SKM-1 (cell line): ENCODE measurements around the gene SYTL1.

Experiments used
- DNase-seq: peaks from one replicate; lab custom pipeline; 2025; ENCODE audit not compliant: unreplicated experiment; lab: John Stamatoyannopoulos, UW

SYTL1 gene

GRCh38 chr1:27318136-27318535 lies 23.7 kb upstream of the SYTL1 start:
- DNase-seq: no peak

DNA sequence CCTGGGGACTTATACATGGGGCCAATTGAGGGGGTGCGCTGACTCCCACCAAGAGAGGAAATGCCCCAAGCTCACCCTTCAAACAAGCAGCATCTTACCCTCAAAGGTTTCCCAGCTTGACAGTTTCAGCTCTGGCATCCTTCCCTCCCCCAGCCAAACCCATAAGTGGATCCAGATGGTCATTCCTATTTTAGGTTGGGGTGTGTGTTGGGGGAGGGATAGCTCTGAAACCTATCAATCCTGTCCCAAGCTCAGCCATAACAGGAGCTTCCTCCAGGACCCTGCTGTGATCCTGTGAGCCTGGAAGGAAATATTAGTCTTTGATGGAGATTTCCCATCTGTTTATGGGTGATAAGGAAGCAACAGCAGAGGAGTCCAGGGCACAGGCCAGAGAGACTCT lies 23.2 kb upstream of the SYTL1 start:
- DNase-seq: no peak

GRCh38 chr1:27321813-27322568 lies 19.8 kb upstream of the SYTL1 start, which contains the start of gene TMEM222:
Gene TMEM222, plus strand, starts transcription at chr1:27322163. Its CDS starts 35 bp downstream, at chr1:27322198.
- peak; percentile 92 for DNase-seq

GRCh38 chr1:27322569-27323240 lies 19.1 kb upstream of the SYTL1 start:
- DNase-seq: no peak

DNA sequence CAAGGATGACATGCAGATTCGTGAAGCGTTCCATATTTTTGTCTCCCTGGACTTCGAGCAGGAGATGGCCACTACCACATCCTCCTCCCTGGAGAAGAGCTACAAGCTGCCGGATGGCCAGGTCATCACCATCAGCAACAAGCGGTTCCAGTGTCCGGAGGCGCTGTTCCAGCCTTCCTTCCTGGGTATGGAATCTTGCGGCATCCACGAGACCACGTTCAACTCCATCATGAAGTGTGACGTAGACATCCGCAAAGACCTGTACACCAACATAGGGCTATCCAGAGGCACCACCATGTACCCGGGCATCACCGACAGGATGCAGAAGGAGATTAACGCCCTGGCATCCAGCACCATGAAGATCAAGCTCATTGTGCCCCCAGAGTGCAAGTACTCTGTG lies 16.5 kb upstream of the SYTL1 start:
- DNase-seq: no peak

GRCh38 chr1:27327964-27328363 lies 13.9 kb upstream of the SYTL1 start:
- DNase-seq: no peak

- no peak for DNase-seq
Observed at GRCh38 chr1:27330786-27331185, 11.0 kb upstream of the SYTL1 start.

GRCh38 chr1:27331426-27331825 lies 10.4 kb upstream of the SYTL1 start:
- no peak for DNase-seq

- DNase-seq: no peak
Observed at GRCh38 chr1:27331922-27332321, 9.9 kb upstream of the SYTL1 start.

- DNase-seq: peak; percentile 23
Observed at GRCh38 chr1:27332536-27333281, 9.1 kb upstream of the SYTL1 start.

DNA sequence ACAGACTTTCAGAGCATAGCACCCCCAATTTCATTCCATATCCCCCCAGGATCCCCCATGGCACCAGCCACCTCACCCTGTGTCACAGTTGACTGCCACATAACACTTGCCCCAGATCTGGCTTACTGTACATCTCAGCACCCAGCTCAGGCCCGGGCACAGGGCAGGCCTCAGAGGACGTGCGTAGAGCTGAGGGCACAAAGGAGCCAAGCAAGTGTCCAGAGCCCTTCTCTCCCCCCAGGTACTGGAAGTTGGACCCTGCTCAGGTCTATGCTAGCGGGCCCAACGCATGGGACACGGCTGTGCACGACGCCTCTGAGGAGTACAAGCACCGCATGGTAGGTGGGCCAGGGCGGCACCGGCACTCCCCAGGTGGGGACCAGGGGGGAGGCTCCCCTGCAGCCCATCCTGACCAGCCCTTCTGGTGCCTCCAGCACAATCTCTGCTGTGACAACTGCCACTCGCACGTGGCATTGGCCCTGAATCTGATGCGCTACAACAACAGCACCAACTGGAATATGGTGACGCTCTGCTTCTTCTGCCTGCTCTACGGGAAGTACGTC lies 8.0 kb upstream of the SYTL1 start:
- DNase-seq: no peak

DNA sequence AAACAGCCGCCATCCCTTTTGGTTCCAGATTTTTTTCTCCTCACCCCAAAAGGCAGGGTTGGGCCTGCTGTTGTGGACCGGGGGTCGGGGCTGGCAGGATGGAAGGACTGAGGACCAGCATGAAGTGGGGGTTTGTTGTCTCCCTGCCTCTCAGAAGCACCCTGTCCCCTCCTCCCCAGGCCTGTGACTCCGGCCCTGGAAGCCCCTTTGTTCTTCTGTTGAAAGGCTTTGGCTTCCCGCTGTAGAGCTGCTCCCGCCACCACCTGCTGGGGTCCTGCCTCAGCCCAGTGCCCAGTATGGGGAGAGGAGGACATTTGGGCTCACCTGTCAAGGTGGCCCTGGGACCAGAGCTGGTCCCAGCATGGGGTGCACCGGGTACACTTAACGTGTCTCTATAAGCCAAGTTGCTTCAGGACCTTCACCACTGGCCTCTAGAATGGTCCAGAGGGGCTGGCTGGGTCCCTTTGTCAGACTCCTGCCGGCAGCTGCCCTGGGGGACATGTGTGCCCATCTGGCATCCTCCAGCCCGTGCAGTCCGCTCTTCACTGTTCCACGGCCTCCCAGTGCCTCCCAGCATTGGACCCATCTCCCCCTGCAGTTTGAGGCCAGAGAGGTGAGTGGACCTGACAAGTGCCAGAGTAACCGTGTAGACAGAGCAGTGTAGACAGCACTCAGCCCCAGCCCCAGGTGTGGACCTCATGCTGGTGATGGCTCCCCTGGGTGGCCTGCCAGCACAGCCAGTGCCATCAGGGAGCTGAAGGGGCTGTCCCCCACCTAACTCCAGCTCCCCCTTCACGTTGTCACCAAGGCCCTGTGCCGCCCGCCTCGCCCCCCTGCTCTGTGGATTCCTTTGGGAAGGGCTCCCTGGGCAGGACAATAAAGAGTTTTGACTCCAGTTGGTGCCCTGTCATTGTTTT lies 6.1 kb upstream of the SYTL1 start:
- no peak for DNase-seq

GRCh38 chr1:27336756-27337155 lies 5.1 kb upstream of the SYTL1 start:
- DNase-seq: no peak

- no peak for DNase-seq
Observed at GRCh38 chr1:27338751-27339150, 3.1 kb upstream of the SYTL1 start.

DNA sequence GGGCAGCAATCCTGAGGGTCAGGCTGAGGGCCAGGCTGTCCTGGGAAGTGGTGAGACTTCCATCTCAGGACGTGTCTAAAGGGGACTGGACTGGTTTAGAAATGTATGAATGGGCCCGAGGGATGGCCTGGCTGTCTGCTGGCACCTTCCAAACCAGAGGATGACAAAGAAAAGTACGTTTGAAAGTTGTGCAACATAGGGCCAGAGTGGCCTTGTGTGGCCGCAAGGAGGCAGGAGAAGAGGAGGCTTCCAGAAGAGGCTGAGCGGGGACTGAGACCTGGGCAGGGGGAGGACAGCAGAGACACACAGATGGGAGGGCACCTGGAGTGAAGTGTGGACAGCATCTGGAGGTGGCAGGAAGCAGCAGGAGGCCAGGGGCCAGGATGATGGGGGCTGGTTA lies 2.6 kb upstream of the SYTL1 start:
- DNase-seq: no peak

DNA sequence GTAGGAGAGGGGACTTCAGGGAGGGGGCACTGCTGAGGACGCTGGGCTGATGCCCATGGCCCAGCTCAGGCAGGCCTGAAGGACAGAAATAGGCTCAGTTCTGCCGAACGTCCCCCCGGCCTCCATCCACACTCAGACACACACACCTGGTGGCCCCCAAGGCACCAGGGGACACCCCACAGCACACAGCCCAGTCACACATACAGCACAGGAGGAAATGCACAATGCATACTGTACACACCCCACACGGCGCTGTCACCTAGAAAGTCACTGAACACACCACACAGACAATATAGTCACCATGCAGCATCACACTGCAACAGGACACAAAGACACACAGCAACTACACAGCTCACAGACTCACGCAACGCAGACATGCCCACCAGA lies 562 bp downstream of the SYTL1 start:
- no peak for DNase-seq

DNA sequence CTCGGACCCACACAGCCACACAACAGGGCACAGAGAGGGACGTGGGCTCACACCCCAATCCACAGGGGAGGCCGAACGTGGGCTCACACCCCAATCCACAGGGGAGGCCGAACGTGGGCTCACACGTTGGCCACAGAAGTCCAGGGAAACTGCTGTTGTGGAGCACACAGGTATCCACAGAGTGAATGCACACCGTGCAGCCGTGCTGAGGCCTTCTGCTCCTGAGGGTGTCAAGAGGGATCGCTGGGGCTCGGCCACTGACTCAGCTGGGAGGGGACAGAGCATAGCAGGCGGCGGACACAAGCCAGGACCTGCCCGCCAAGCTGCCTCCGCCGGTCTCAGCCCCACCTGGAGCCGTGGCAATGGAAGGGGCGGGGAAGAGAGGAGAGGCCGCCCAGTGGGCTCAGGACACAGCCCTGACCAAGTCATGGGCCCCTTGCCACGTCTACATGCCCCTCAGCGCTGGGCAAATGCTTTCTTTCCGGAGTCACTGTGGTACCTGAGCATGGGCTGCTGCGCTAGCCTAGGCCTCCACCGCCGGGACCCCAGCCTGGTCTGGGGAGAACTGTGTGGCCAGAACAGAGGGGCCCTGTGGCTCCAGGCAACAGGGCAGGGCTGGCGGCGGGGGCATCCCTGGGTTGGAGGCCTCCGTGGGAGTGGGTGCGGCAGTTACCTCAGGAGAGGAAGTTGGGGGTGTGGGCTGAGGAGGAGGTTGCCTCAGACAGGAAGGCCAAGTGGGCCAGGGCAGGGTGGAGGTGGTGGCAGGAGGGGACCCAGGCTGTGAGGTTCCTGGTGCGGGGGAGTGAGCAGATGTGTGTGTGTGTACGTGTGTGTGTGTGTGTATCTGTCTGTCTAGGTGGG lies 1.2 kb downstream of the SYTL1 start:
- peak; percentile 95 for DNase-seq

DNA sequence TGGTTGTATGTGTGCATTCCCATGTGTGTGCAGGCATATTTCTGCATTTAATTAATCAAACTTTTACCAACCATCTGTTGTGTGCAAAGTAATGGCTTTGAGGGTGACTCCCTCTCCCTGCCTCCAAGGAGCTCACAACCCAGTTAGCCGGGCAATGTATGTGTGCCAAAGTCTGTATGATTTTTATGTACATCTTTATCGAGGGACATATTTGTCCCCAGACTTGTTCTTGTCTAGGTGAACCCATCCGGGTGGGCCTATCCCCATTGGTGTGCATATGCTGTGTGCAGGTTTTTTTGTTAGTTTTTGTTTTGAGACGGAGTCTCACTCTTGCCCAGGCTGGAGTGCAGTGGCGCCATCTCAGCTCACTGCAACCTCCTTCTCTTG lies 1.8 kb downstream of the SYTL1 start:
- no peak for DNase-seq

- no peak for DNase-seq
Observed at GRCh38 chr1:27345272-27345671, 3.5 kb downstream of the SYTL1 start.

DNA sequence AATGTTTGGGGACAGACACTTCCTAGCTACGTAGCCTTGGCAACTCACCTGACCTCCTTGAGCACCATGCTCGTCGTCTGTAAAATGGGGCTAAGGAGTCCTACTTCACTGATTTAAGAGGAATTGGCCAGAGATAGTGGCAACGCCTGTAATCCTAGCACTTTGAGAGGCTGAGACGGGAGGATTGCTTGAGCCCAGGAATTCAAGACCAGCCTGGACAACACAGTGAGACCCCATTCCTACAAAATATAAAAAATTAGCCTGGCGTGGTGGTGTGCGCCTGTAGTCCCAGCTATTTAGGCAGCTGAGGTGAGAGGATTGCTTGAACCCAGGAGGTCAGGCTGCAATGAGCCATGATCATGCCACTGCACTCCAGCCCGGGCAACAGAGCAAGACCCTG lies 4.5 kb downstream of the SYTL1 start:
- DNase-seq: no peak
